HepG2 (cell line): Measurements from ENCODE around the gene EVL. TPM values are rescaled to one million over a fixed set of nuclear protein-coding genes. Genes with fewer than 3 reads are reported as not detected.

Source experiments
- ATAC-seq: fragments of 200-7000 bp; cut with Tn5 transposase; 3 replicates; pipeline ENCODE4 v1.9.1; 2020; ENCODE audit warnings: mild to moderate bottlenecking, moderate library complexity
- BruUV-seq: library from RNA; stranded (reverse); fragments of 400-500 nt; replicated peaks from 2 replicates; lab custom pipeline; 2021; lab: Mats Ljungman, UMichigan
- CTCF ChIA-PET: fragments of 300-600 bp; formaldehyde crosslinking; extraction: SDS; loops from one replicate; lab custom pipeline; 2021; ENCODE audit warnings: low total read pairs, inconsistent platforms, low intra/inter-chr PET ratio; lab: Yijun Ruan, JAX
- POLR2A ChIA-PET: fragments of 350-600 bp; sonication (Branson Sonifier 250); formaldehyde crosslinking; loops from one replicate; lab custom pipeline; 2020; ENCODE audit warnings: antibody characterized with exemption, inconsistent platforms; lab: Yijun Ruan, JAX
- DNase-seq: peaks from one replicate; pipeline ENCODE4 v3.0.0-alpha.2; 2015; ENCODE audit warnings: low spot score
- FAIRE-seq: peaks from 3 replicates; lab custom pipeline; 2011; peaks lifted over from hg19 to GRCh38; lab: Jason Lieb, UNC
- H2AFZ ChIP-seq: one replicate; pipeline ENCODE4 v1.6.1; 2011; ENCODE audit warnings: low read length, inconsistent platforms
- H3K27ac ChIP-seq: fragments of 300-600 bp; 3 replicates; pipeline ENCODE4 v1.8.0; 2011; ENCODE audit warnings: mixed run types, mild to moderate bottlenecking, mixed read lengths, low read length, inconsistent platforms; ENCODE audit not compliant: insufficient read depth; ENCODE audit errors: extremely low read length
- H3K27me3 ChIP-seq, 2 experiments: fragments of 200-600 bp in 1 of 2; 2 replicates in 1 of 2; 3 replicates in 1 of 2; pipeline versions ENCODE4 v1.6.0 to v1.8.0; 2011; ENCODE audit warnings: low read length in 2 of 2, mild to moderate bottlenecking in 2 of 2, moderate library complexity in 2 of 2, inconsistent platforms in 1 of 2; ENCODE audit not compliant: insufficient read depth in 2 of 2, control insufficient read depth in 1 of 2
- H3K36me3 ChIP-seq, 2 experiments: fragments of 200-600 bp in 1 of 2; replicated peaks in 1 of 2; 2 replicates in 1 of 2; 3 replicates in 1 of 2; pipeline versions ENCODE4 v1.5.1 to v1.8.0; 2011; ENCODE audit warnings: low read length in 2 of 2, inconsistent platforms in 1 of 2; ENCODE audit not compliant: insufficient read depth in 2 of 2, control insufficient read depth in 1 of 2
- H3K4me1 ChIP-seq: 2 replicates; pipeline ENCODE4 v1.5.1; 2012; ENCODE audit warnings: low read length, inconsistent platforms; ENCODE audit not compliant: insufficient read depth
- H3K4me2 ChIP-seq: 2 replicates; pipeline ENCODE4 v1.6.0; 2011; ENCODE audit warnings: low read depth, low read length, inconsistent platforms
- H3K4me3 ChIP-seq, 3 experiments: fragments of 200-600 bp in 1 of 3; sonication (generic), shearing (Covaris generic) in 1 of 3; replicated peaks in 1 of 3; 2 replicates each; pipeline ENCODE4 v1.5.1; 2011 to 2016; ENCODE audit warnings: low read length in 3 of 3, inconsistent platforms in 2 of 3, low read depth in 2 of 3, mild to moderate bottlenecking in 2 of 3, control low read depth in 1 of 3, mixed read lengths in 1 of 3; ENCODE audit not compliant: insufficient read depth in 1 of 3
- H3K79me2 ChIP-seq: one replicate; pipeline ENCODE4 v1.6.1; 2011; ENCODE audit warnings: low read length, inconsistent platforms; ENCODE audit not compliant: insufficient read depth
- H3K9ac ChIP-seq: 2 replicates; pipeline ENCODE4 v1.6.0; 2011; ENCODE audit warnings: mild to moderate bottlenecking, low read depth, low read length, inconsistent platforms; ENCODE audit not compliant: insufficient read depth
- H3K9me3 ChIP-seq: 2 replicates; pipeline ENCODE4 v1.5.1; 2012; ENCODE audit warnings: mild to moderate bottlenecking, low read length
- H4K20me1 ChIP-seq: 2 replicates; pipeline ENCODE4 v1.6.0; 2011; ENCODE audit warnings: inconsistent platforms, mild to moderate bottlenecking, low read length, moderate library complexity; ENCODE audit not compliant: insufficient read depth
- CREM ChIP-seq, 2 experiments: sonication (generic) in 1 of 2; formaldehyde crosslinking in 1 of 2; IDR thresholded peaks; 2 replicates each; pipeline versions ENCODE4 v1.4.0 to v1.6.1; 2016 to 2020; ENCODE audit warnings: antibody characterized with exemption in 1 of 2, mild to moderate bottlenecking in 1 of 2, missing genetic modification reagents in 1 of 2
- DMAP1 ChIP-seq: IDR thresholded peaks from 2 replicates; pipeline ENCODE4 v1.6.1; 2016
- E2F1 ChIP-seq: sonication (generic); formaldehyde crosslinking; IDR thresholded peaks from 2 replicates; pipeline ENCODE4 v1.5.0; 2020; ENCODE audit warnings: missing genetic modification reagents
- EHMT2 ChIP-seq: fragments of 200-600 bp; sonication (generic); IDR thresholded peaks from 2 replicates; pipeline ENCODE4 v1.7.0; 2017; ENCODE audit warnings: antibody characterized with exemption, low read depth, low read length, borderline replicate concordance
- GATAD1 ChIP-seq: IDR thresholded peaks from 2 replicates; pipeline ENCODE4 v1.6.1; 2016; ENCODE audit warnings: missing genetic modification reagents, missing compliant biosample characterization
- GPN1 ChIP-seq: sonication (generic); formaldehyde crosslinking; IDR thresholded peaks from 2 replicates; pipeline ENCODE4 v1.5.1; 2020; ENCODE audit warnings: missing genetic modification reagents, borderline replicate concordance
- ISL2 ChIP-seq: sonication (generic); formaldehyde crosslinking; IDR thresholded peaks from 2 replicates; pipeline ENCODE4 v1.5.0; 2020; ENCODE audit warnings: missing genetic modification reagents
- PAXIP1 ChIP-seq: sonication (generic); formaldehyde crosslinking; conservative IDR thresholded peaks from 2 replicates; pipeline ENCODE4 v1.4.0; 2020; ENCODE audit warnings: mild to moderate bottlenecking, missing genetic modification reagents, moderate library complexity
- PHF20 ChIP-seq: sonication (generic); formaldehyde crosslinking; IDR thresholded peaks from 2 replicates; pipeline ENCODE4 v1.5.0; 2020; ENCODE audit warnings: mild to moderate bottlenecking, missing genetic modification reagents
- PRDM4 ChIP-seq: sonication (generic); formaldehyde crosslinking; IDR thresholded peaks from 2 replicates; pipeline ENCODE4 v1.9.0; 2021; ENCODE audit warnings: missing genetic modification reagents, borderline replicate concordance
- ZNF570 ChIP-seq: sonication (generic); formaldehyde crosslinking; IDR thresholded peaks from 2 replicates; pipeline ENCODE4 v1.4.0; 2020; ENCODE audit warnings: mild to moderate bottlenecking, missing genetic modification reagents, borderline replicate concordance
- ZNF777 ChIP-seq: sonication (generic); formaldehyde crosslinking; IDR thresholded peaks from 2 replicates; pipeline ENCODE4 v1.4.0; 2020; ENCODE audit warnings: missing genetic modification reagents
- WGBS: methylation state at CpG from one replicate; pipeline ENCODE4 v1.1.6; 2017; ENCODE audit warnings: low lambda C conversion rate; 5-methylcytosine and 5-hydroxymethylcytosine counted together
- in situ Hi-C: cut with HindIII; loops from 2 replicates; pipeline ENCODE4 v1.10.0; 2017; ENCODE audit warnings: low pct_unique_long_range_greater_than_20kb; ENCODE audit not compliant: extremely low pct_ligation_motif_present
- intact Hi-C: fragments of 100-400 bp; cut with micrococcal nuclease; formaldehyde crosslinking; loops from one replicate; pipeline ENCODE4 v1.10.0; 2022; ENCODE audit not compliant: unreplicated experiment
- polyA plus RNA-seq, 8 experiments: library from polyadenylated mRNA; depleted of rRNA in 3 of 8; stranded (reverse) in 7 of 8; unstranded in 1 of 8; fragments of >200 nt; fragmentation: Illumina TruSeq in 4 of 8; extraction: Trizol in 4 of 8; gene quantifications; 2 replicates each; pipeline versions ENCODE4 v1.2.1 to v1.2.3, GENCODE V29; 2011 to 2016; ENCODE audit warnings: low read depth in 4 of 8, missing spikeins in 1 of 8, mixed read lengths in 1 of 8; ENCODE audit not compliant: insufficient read depth in 1 of 8
- total RNA-seq, 5 experiments: library from RNA; depleted of rRNA; stranded (reverse); fragments of >200 nt; fragmentation: Illumina TruSeq; extraction: Trizol; gene quantifications; 2 replicates each; pipeline ENCODE4 v1.2.3, GENCODE V29; 2016; ENCODE audit warnings: low read depth in 1 of 5
- TF ChIP-seq, protein P1 (sequence below): sonication (generic); formaldehyde crosslinking; IDR thresholded peaks from 2 replicates; pipeline ENCODE4 v1.5.0; 2020; ENCODE audit warnings: missing genetic modification reagents

Gene EVL
- total and polyA plus RNA-seq, 2 of the 13 experiments (the other 11 are each of a cell fraction or from before 2014, with no cell fraction given) = 15.1 to 31.2 TPM

GRCh38 chr14:100104523-100105300 lies 39.5 kb downstream of the EVL start (continued):
- no peak for TF ChIP-seq PRDM4
- TF ChIP-seq PHF20 (CRISPR knock-in tag) = no peak
- no peak for TF ChIP-seq DMAP1 (CRISPR knock-in tag)
- TF ChIP-seq CREM (IDR thresholded peaks at IDR 0.05) = no peak
- TF ChIP-seq CREM (CRISPR knock-in tag; IDR thresholded peaks at IDR 0.05) = no peak
- no peak for TF ChIP-seq ZNF570
- TF ChIP-seq ZNF777 = no peak
- no peak for TF ChIP-seq ISL2 (CRISPR knock-in tag)
- no peak for TF ChIP-seq GPN1 (CRISPR knock-in tag)

DNA sequence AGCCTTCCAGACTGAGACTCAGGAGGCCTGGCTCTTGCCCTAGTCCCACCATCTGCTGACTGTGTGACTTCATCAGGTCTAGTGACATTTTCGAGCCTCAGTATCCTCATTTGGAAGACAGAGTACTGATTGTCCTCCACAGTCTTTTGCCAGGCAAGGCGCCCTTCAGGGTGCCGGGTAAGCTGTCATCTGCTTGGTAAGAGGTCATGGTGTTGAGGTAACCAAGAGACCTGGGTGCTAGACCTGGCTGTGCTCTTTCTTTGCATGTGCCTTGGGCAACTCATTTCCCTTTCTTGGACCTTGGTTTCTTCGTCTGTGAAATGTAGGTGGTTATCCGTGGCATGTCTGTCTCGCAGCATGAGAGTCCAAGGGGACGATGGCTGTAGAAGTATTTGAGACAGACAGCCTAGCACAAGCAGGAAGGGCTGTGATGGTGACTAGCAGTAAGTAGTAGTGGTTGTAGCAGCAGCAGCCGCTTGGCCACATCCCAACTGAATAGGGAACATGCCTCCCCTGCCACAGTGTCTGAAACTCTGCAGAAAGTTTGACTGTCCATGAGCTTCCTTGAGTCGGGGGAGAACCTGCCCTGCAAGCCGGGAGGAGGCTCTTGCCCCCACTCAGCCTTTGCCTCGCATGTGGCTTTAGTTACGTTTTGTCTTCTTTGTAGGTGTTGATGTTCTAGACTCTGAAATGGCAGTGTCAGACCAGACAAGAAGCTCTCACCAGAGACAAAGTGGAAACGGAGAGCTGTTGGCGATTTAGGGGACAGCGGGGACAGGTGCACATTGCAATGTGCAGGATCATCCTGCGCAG lies 40.3 kb downstream of the EVL start:
- Histone ChIP-seq H3K27me3 (no peaks in the 10 kb centered on the region), H3K4me1 (no peaks in the 10 kb centered on the region), H3K9me3 (no peaks in the 10 kb centered on the region), H2AFZ (no peak overlapping the region), H3K79me2 (no peaks in the 10 kb centered on the region), H4K20me1 (no peaks in the 10 kb centered on the region), H3K4me2 (no peak overlapping the region), H3K27ac (no peak overlapping the region), H3K9ac (no peak overlapping the region), H3K36me3 (peaks cover 2 to 5% of the 10 kb centered on the region in 2 experiments; a peak in 3 of 5 replicates), H3K4me3 (no peak overlapping the region)
- whole genome bisulfite sequencing = 97% methylated on average over 15 of the region's 16 CpGs
- FAIRE-seq (no peak), DNase-seq (no peak), ATAC-seq (no peak)
- BruUV-seq = no TSS peak
- POLR2A ChIA-PET = no interaction called here
- CTCF ChIA-PET = no interaction called here
- intact Hi-C loops (no loop called here), in situ Hi-C loops (loop anchor here (10.0 kb wide), 1 partner anchor 121 kb away; no protein-coding TSS in a partner anchor)
- no peak for TF ChIP-seq E2F1 (CRISPR knock-in tag)
- TF ChIP-seq EHMT2 = no peak
- TF ChIP-seq, protein P1, sequence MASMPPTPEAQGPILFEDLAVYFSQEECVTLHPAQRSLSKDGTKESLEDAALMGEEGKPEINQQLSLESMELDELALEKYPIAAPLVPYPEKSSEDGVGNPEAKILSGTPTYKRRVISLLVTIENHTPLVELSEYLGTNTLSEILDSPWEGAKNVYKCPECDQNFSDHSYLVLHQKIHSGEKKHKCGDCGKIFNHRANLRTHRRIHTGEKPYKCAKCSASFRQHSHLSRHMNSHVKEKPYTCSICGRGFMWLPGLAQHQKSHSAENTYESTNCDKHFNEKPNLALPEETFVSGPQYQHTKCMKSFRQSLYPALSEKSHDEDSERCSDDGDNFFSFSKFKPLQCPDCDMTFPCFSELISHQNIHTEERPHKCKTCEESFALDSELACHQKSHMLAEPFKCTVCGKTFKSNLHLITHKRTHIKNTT (CRISPR knock-in tag) = no peak
- TF ChIP-seq GATAD1 (CRISPR knock-in tag) = no peak
- no peak for TF ChIP-seq PAXIP1 (CRISPR knock-in tag)
